HG03342 (cell line): Measurements from ENCODE around the gene SLC15A3.

Source experiments
- ATAC-seq: cut with Tn5 transposase; IDR thresholded peaks from one replicate; pipeline ENCODE4 v1.9.1; 2021; ENCODE audit warnings: mild to moderate bottlenecking, moderate library complexity; ENCODE audit not compliant: unreplicated experiment

The SLC15A3 gene

DNA sequence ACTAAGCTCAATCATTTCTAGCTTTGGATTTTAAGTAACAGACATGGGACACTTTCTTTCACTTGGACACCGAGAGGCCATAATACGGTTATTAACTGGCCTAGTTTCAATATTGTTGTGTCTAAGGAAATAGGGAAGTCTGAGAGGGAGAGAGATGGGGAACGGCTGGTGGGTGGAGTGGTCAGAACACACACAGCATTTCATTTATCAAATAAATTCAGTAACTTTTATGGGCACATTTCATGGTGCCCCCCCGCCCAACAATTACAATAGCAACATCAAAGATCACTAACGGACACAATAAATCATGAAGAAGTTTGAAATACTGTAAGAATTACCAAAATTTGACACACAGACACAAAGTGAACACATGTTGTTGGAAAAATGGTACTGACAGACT, 56.3 kb downstream of the SLC15A3 start:
- ATAC-seq: no peak

DNA sequence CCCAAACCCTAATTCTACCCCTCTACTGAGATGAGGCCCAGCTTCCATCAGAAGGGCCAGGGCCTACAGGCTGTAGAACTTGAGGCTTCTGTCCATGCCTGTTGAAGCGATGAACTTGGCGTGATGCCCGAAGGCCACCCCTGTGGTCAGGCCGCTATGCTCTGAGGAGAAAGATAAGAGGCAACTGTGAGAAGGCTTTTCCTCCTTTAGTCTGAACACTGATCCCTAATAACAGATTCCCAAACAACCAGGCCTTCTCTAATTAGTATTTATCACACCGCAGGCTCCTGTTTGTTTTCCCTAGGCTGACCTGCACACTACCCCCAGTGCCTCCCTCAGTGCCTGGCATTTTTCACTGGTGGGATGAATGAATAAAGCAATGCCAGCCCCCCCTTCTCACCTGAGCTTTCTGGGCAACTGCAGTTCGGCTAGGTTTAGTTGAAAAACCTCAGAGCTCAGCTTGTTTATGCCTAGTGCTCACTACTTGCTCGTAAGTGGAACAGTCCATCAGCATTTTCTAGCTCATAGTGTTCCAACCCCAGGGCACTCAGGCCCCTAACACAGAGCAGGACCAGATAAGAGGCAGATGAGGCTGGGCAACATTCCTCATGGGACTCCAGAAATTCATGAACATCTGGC, 60.8 kb downstream of the SLC15A3 start:
- no peak for ATAC-seq

- no peak for ATAC-seq
Measured at GRCh38 chr11:60890696-60891095, 61.3 kb downstream of the SLC15A3 start.

- ATAC-seq: no peak
Measured at GRCh38 chr11:60889869-60890311, 62.1 kb downstream of the SLC15A3 start.

- ATAC-seq: no peak
Measured at GRCh38 chr11:60887556-60887955, 64.4 kb downstream of the SLC15A3 start.
